Fibroblast of lung (primary cell): ENCODE results near the gene GATA5. TPM values are rescaled to one million over a fixed set of nuclear protein-coding genes. Genes with fewer than 3 reads are reported as not detected.

Source experiments
- DNase-seq, 2 donors: peaks; one replicate each; pipeline versions ENCODE4 v3.0.0 to v3.0.0-alpha.2; 2010; ENCODE audit warnings: low read depth in 2 of 2
- H2AFZ ChIP-seq: 2 replicates; pipeline ENCODE4 v1.5.1; 2012; ENCODE audit warnings: low read length, control low read depth, inconsistent platforms
- H3K27ac ChIP-seq: 2 replicates; pipeline ENCODE4 v1.5.1; 2011; ENCODE audit warnings: low read length, control low read depth; ENCODE audit not compliant: insufficient read depth
- H3K27me3 ChIP-seq: 2 replicates; pipeline ENCODE4 v1.5.1; 2011; ENCODE audit warnings: mild to moderate bottlenecking, low read length; ENCODE audit not compliant: control insufficient read depth, insufficient read depth
- H3K36me3 ChIP-seq: 2 replicates; pipeline ENCODE4 v1.5.1; 2011; ENCODE audit warnings: low read length; ENCODE audit not compliant: control insufficient read depth, insufficient read depth
- H3K4me1 ChIP-seq: 2 replicates; pipeline ENCODE4 v1.5.1; 2011; ENCODE audit warnings: low read length; ENCODE audit not compliant: control insufficient read depth, insufficient read depth; ENCODE audit errors: extremely low read depth
- H3K4me2 ChIP-seq: 2 replicates; pipeline ENCODE4 v1.5.1; 2011; ENCODE audit warnings: low read length, control low read depth; ENCODE audit not compliant: insufficient read depth; ENCODE audit errors: extremely low read depth
- H3K4me3 ChIP-seq, 4 experiments: fragments of 200-600 bp in 1 of 4; sonication (generic) in 1 of 4; replicated peaks in 1 of 4; 2 replicates each; pipeline ENCODE4 v1.5.1; 2011 to 2016; ENCODE audit warnings: low read length in 4 of 4, low read depth in 3 of 4, mild to moderate bottlenecking in 3 of 4, control low read depth in 2 of 4, inconsistent platforms in 1 of 4, mixed read lengths in 1 of 4; ENCODE audit not compliant: insufficient read depth in 1 of 4; ENCODE audit errors: control extremely low read depth in 1 of 4
- H3K79me2 ChIP-seq: 2 replicates; pipeline ENCODE4 v1.5.1; 2012; ENCODE audit warnings: mild to moderate bottlenecking, low read length, inconsistent platforms; ENCODE audit not compliant: control insufficient read depth, insufficient read depth
- H3K9ac ChIP-seq: 2 replicates; pipeline ENCODE4 v1.5.1; 2011; ENCODE audit warnings: mild to moderate bottlenecking, low read length, control low read depth; ENCODE audit not compliant: insufficient read depth
- H3K9me3 ChIP-seq: 2 replicates; pipeline ENCODE4 v1.5.1; 2012; ENCODE audit warnings: low read depth, low read length; ENCODE audit not compliant: control insufficient read depth, insufficient read depth
- H4K20me1 ChIP-seq: 2 replicates; pipeline ENCODE4 v1.5.1; 2011; ENCODE audit warnings: low read length; ENCODE audit not compliant: control insufficient read depth, insufficient read depth; ENCODE audit errors: extremely low read depth
- CTCF ChIP-seq, 2 donors: IDR thresholded peaks in 1 of 2; conservative IDR thresholded peaks in 1 of 2; 1 replicate in 1 of 2; 2 replicates in 1 of 2; pipeline ENCODE4 v1.5.1; 2011 to 2012; ENCODE audit warnings: low read length in 2 of 2, control low read depth in 1 of 2, inconsistent platforms in 1 of 2, low read depth in 1 of 2, mild to moderate bottlenecking in 1 of 2
- EZH2 ChIP-seq: IDR thresholded peaks from 2 replicates; pipeline ENCODE4 v1.5.1; 2012; ENCODE audit warnings: low read length, control low read depth, mild to moderate bottlenecking; ENCODE audit errors: missing control alignments
- polyA plus RNA-seq, 2 donors: library from polyadenylated mRNA; depleted of rRNA in 1 of 2; stranded (reverse) in 1 of 2; unstranded in 1 of 2; fragments of >200 nt; gene quantifications; 2 replicates each; pipeline ENCODE4 v1.2.1, GENCODE V29; 2011 to 2012; ENCODE audit warnings: missing spikeins in 1 of 2
- total RNA-seq: library from RNA; depleted of rRNA; stranded (reverse); fragments of >200 nt; gene quantifications from 2 replicates; pipeline ENCODE4 v1.2.1, GENCODE V29; 2014

GATA5 gene
- total and polyA plus RNA-seq, 2 donors (not counting 1 experiment from before 2014, with no cell fraction given), result 0.02 to 0.83 TPM

GRCh38 chr20:62523473-62524203, 47.8 kb upstream of the GATA5 start:
- no peak for DNase-seq
- Histone ChIP-seq H3K9ac (no peak overlapping the region), H3K4me1 (no peaks in the 10 kb centered on the region), H3K9me3 (no peaks in the 10 kb centered on the region), H3K27me3 (peaks cover 16% of the 10 kb centered on the region), H3K4me2 (no peak overlapping the region), H3K36me3 (no peaks in the 10 kb centered on the region), H3K4me3 (no peak overlapping the region), H3K27ac (no peak overlapping the region), H4K20me1 (no peaks in the 10 kb centered on the region), H2AFZ (no peak overlapping the region), H3K79me2 (no peaks in the 10 kb centered on the region)
- TF ChIP-seq EZH2 (no peak), CTCF (conservative IDR thresholded peaks at IDR 0.05 in 1 of 2, IDR thresholded peaks at IDR 0.05 in 1 of 2; ENCODE audit: low read depth in 1 of 2, low read length in 2 of 2) (no peak)

- Histone ChIP-seq H3K27ac (no peak overlapping the region), H3K79me2 (no peaks in the 10 kb centered on the region), H3K9me3 (no peaks in the 10 kb centered on the region), H3K4me2 (no peak overlapping the region), H3K36me3 (no peaks in the 10 kb centered on the region), H3K4me3 (no peak overlapping the region), H4K20me1 (no peaks in the 10 kb centered on the region), H2AFZ (no peak overlapping the region), H3K27me3 (peaks cover 16% of the 10 kb centered on the region), H3K9ac (no peak overlapping the region), H3K4me1 (no peaks in the 10 kb centered on the region)
- no peak for DNase-seq
- TF ChIP-seq CTCF (conservative IDR thresholded peaks at IDR 0.05 in 1 of 2, IDR thresholded peaks at IDR 0.05 in 1 of 2; ENCODE audit: low read depth in 1 of 2, low read length in 2 of 2), result no peak
- no peak for TF ChIP-seq EZH2
Measured at GRCh38 chr20:62522748-62523396, 47.1 kb upstream of the GATA5 start.

GRCh38 chr20:62519826-62520225, 44.0 kb upstream of the GATA5 start:
- Histone ChIP-seq H3K9me3 (no peaks in the 10 kb centered on the region), H4K20me1 (no peaks in the 10 kb centered on the region), H3K27me3 (peaks cover 5% of the 10 kb centered on the region), H3K27ac (no peak overlapping the region), H3K4me2 (no peak overlapping the region), H3K9ac (no peak overlapping the region), H3K4me3 (no peak overlapping the region), H2AFZ (no peak overlapping the region), H3K36me3 (no peaks in the 10 kb centered on the region), H3K4me1 (no peaks in the 10 kb centered on the region), H3K79me2 (no peaks in the 10 kb centered on the region)
- no peak for TF ChIP-seq EZH2
- no peak for TF ChIP-seq CTCF (conservative IDR thresholded peaks at IDR 0.05 in 1 of 2, IDR thresholded peaks at IDR 0.05 in 1 of 2; ENCODE audit: low read depth in 1 of 2, low read length in 2 of 2)
- DNase-seq, result no peak
